Peyer's patch (tissue), 4 donors: ENCODE results near the gene SNX20.

Experiments used
- CTCF ChIP-seq, 6 experiments: fragments of 450-650 bp in 4 of 6; fragments of 200-600 bp in 2 of 6; sonication (generic) in 1 of 6; IDR thresholded peaks; one replicate each; pipeline ENCODE4 v1.5.1; 2017 to 2019; ENCODE audit warnings: antibody characterized with exemption in 6 of 6, mild to moderate bottlenecking in 3 of 6, moderate library complexity in 1 of 6
- POLR2A ChIP-seq, 2 donors: fragments of 450-650 bp; IDR thresholded peaks; one replicate each; pipeline ENCODE4 v1.5.1; 2017; ENCODE audit warnings: antibody characterized with exemption in 2 of 2, mild to moderate bottlenecking in 2 of 2, moderate library complexity in 2 of 2

- TF ChIP-seq CTCF (IDR thresholded peaks at IDR 0.05) = no peak
- TF ChIP-seq POLR2A (IDR thresholded peaks at IDR 0.05) = no peak
These were observed 41.8 kb upstream of the SNX20 start for GRCh38 chr16:50722960-50723359.
